Measurements from ENCODE around the gene PAPSS2. TPM values are rescaled to one million over a fixed set of nuclear protein-coding genes. Genes with fewer than 3 reads are reported as not detected.

The PAPSS2 gene
- total RNA-seq, 1 experiment from 2014 or later, result 14.6 TPM

GRCh38 chr10:87720665-87721064, 61.0 kb downstream of the PAPSS2 start:
- Histone ChIP-seq H3K36me3 (ENCODE audit: control insufficient read depth in 1 of 2, insufficient read depth in 2 of 2, low read length in 2 of 2) (no peaks in the 10 kb centered on the region), H2AFZ (ENCODE audit: low read depth, low read length, poor library complexity, severe bottlenecking) (no peak overlapping the region), H4K20me1 (ENCODE audit: insufficient read depth) (no peaks in the 10 kb centered on the region), H3K9me3 (ENCODE audit: control insufficient read depth in 1 of 2, insufficient read depth in 1 of 2, low read depth in 1 of 2, low read length in 2 of 2) (no peaks in the 10 kb centered on the region), H3K27ac (ENCODE audit: low read depth, low read length) (no peak overlapping the region), H3K9ac (ENCODE audit: low read length) (no peak overlapping the region), H3K27me3 (ENCODE audit: insufficient read depth, low read length) (no peaks in the 10 kb centered on the region), H3K79me2 (ENCODE audit: insufficient read depth, low read length) (no peaks in the 10 kb centered on the region), H3K9me2 (ENCODE audit: insufficient read depth) (no peaks in the 10 kb centered on the region), H3K4me2 (ENCODE audit: low read length) (no peak overlapping the region), H3K4me3 (replicated peaks in 1 of 2; ENCODE audit: low read depth in 1 of 2, low read length in 2 of 2) (no peak overlapping the region), H3K4me1 (ENCODE audit: control insufficient read depth in 1 of 2, insufficient read depth in 2 of 2, low read length in 2 of 2) (no peaks in the 10 kb centered on the region)
- ChIA-PET POLR2A (no interaction called here), RAD21 (ENCODE audit: low non-redundant PET in 1 of 2, low total read pairs in 2 of 2, uncharacterized antibody in 2 of 2, unreplicated experiment in 2 of 2) (no interaction called here), CTCF (no interaction called here)
- intact Hi-C loops (cut with micrococcal nuclease), result no loop called here
- no peak for TF ChIP-seq SRF (IDR thresholded peaks at IDR 0.05; ENCODE audit: low read depth)
- no peak for TF ChIP-seq RAD21 (IDR thresholded peaks at IDR 0.05; ENCODE audit: low read depth)
- TF ChIP-seq ZBTB33 (IDR thresholded peaks at IDR 0.05; ENCODE audit: extremely low read depth, insufficient replicate concordance, low read length), result no peak
- no peak for TF ChIP-seq CEBPB (IDR thresholded peaks at IDR 0.05; ENCODE audit: low read depth)
- no peak for TF ChIP-seq ZFX (IDR thresholded peaks at IDR 0.05)
- TF ChIP-seq POLR2A (IDR thresholded peaks at IDR 0.05; ENCODE audit: borderline replicate concordance, extremely low read depth, insufficient read depth, insufficient read length), result no peak
- no peak for TF ChIP-seq TCF7L2 (IDR thresholded peaks at IDR 0.05; ENCODE audit: borderline replicate concordance, extremely low read depth, insufficient read depth, insufficient read length)
- no peak for TF ChIP-seq CTCF (IDR thresholded peaks at IDR 0.05 in 2 of 3, conservative IDR thresholded peaks at IDR 0.05 in 1 of 3; ENCODE audit: borderline replicate concordance in 1 of 3, insufficient read depth in 1 of 3, low read depth in 2 of 3, low read length in 2 of 3)
- no peak for TF ChIP-seq CBX3 (IDR thresholded peaks at IDR 0.05; ENCODE audit: low read depth)
- BruUV-seq (replicated peaks), result no TSS peak
- no peak for ATAC-seq
- DNase-seq (ENCODE audit: low read depth, low spot score), result no peak
